PFSK-1 (cell line): ENCODE data around the gene PEX10.

Experiments used
- FOXP2 ChIP-seq: optimal IDR thresholded peaks from 2 replicates; pipeline ENCODE3; 2011; ENCODE audit warnings: borderline replicate concordance, control low read depth, inconsistent platforms; ENCODE audit not compliant: insufficient read depth; ENCODE audit errors: extremely low read length, extremely low read depth
- POLR2AphosphoS5 ChIP-seq: IDR thresholded peaks from 2 replicates; pipeline ENCODE4 v1.6.1; 2012; ENCODE audit warnings: low read depth, mild to moderate bottlenecking, control low read depth, low read length, moderate library complexity
- REST ChIP-seq, 2 experiments: IDR thresholded peaks; 2 replicates each; pipeline versions ENCODE4 v1.6.1 to v1.8.0; 2011 to 2012; ENCODE audit warnings: low read depth in 2 of 2, low read length in 2 of 2, control low read depth in 1 of 2, inconsistent platforms in 1 of 2, mild to moderate bottlenecking in 1 of 2, moderate library complexity in 1 of 2; ENCODE audit not compliant: insufficient read depth in 1 of 2
- SIN3A ChIP-seq: IDR thresholded peaks from 2 replicates; pipeline ENCODE4 v1.6.1; 2012; ENCODE audit warnings: mild to moderate bottlenecking, low read length, moderate library complexity, borderline replicate concordance; ENCODE audit not compliant: insufficient read depth
- TAF1 ChIP-seq: IDR thresholded peaks from 2 replicates; pipeline ENCODE4 v1.6.1; 2012; ENCODE audit warnings: low read length, control low read depth, borderline replicate concordance; ENCODE audit not compliant: insufficient read depth

PEX10 gene

GRCh38 chr1:2380816-2381591, 31.4 kb downstream of the PEX10 start:
- TF ChIP-seq POLR2AphosphoS5: no peak
- TF ChIP-seq FOXP2: peak; percentile 17
- TF ChIP-seq REST (IDR thresholded peaks at IDR 0.05; ENCODE audit: insufficient read depth in 1 of 2, low read depth in 2 of 2, low read length in 2 of 2): no peak
- no peak for TF ChIP-seq SIN3A
- no peak for TF ChIP-seq TAF1

GRCh38 chr1:2379733-2380404, 32.5 kb downstream of the PEX10 start:
- TF ChIP-seq REST (IDR thresholded peaks at IDR 0.05; ENCODE audit: insufficient read depth in 1 of 2, low read depth in 2 of 2, low read length in 2 of 2) (no peak), SIN3A (no peak)

GRCh38 chr1:2378956-2379732, 33.2 kb downstream of the PEX10 start:
- TF ChIP-seq POLR2AphosphoS5: no peak
- TF ChIP-seq FOXP2: no peak
- no peak for TF ChIP-seq TAF1

GRCh38 chr1:2378441-2378851, 33.9 kb downstream of the PEX10 start:
- TF ChIP-seq TAF1: no peak
- TF ChIP-seq POLR2AphosphoS5: no peak
- no peak for TF ChIP-seq FOXP2
- no peak for TF ChIP-seq REST (IDR thresholded peaks at IDR 0.05; ENCODE audit: insufficient read depth in 1 of 2, low read depth in 2 of 2, low read length in 2 of 2)
- no peak for TF ChIP-seq SIN3A

- TF ChIP-seq TAF1 (no peak), SIN3A (no peak), POLR2AphosphoS5 (no peak), REST (IDR thresholded peaks at IDR 0.05; ENCODE audit: insufficient read depth in 1 of 2, low read depth in 2 of 2, low read length in 2 of 2) (no peak), FOXP2 (no peak)
Observed at GRCh38 chr1:2377751-2378440, 34.5 kb downstream of the PEX10 start.
